Measurements from ENCODE around the gene TMEM267.

- TF ChIP-seq CTCF (IDR thresholded peaks at IDR 0.05), result no peak
- no peak for TF ChIP-seq EP300 (IDR thresholded peaks at IDR 0.05)
- no peak for TF ChIP-seq POLR2A (IDR thresholded peaks at IDR 0.05)
Observed at GRCh38 chr5:43416803-43417394, 66.8 kb downstream of the TMEM267 start.

All from ovary (tissue), 3 donors.